Left forelimb (tissue), 1 donor: ENCODE results near the gene HMCN2.

Experiments
- DNase-seq: peaks from one replicate; pipeline ENCODE4 v3.0.0-alpha.2; 2018; ENCODE audit warnings: low spot score

The HMCN2 gene

GRCh38 chr9:130345897-130346385 is 80.4 kb downstream of the HMCN2 start:
- DNase-seq, result no peak

GRCh38 chr9:130346431-130346830 is 80.9 kb downstream of the HMCN2 start:
- no peak for DNase-seq

DNA sequence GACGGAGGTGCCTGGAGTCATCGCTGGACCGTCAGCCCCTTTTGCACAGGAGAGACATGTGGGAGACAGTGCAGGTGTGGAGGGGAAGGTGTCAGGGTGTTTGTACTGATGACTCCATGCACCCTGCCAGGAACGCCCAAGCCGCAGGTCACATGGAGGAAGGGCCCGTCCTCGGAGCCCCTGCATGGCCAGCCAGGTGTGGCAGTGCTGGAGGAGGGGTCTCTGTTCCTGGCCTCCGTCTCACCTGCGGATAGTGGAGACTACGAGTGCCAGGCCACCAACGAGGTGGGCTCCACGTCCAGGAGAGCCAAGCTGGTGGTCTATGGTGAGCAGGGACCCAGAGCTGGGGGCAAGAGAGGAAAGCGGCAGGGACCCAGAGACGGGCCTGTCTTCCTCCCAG is 81.5 kb downstream of the HMCN2 start:
- no peak for DNase-seq

DNA sequence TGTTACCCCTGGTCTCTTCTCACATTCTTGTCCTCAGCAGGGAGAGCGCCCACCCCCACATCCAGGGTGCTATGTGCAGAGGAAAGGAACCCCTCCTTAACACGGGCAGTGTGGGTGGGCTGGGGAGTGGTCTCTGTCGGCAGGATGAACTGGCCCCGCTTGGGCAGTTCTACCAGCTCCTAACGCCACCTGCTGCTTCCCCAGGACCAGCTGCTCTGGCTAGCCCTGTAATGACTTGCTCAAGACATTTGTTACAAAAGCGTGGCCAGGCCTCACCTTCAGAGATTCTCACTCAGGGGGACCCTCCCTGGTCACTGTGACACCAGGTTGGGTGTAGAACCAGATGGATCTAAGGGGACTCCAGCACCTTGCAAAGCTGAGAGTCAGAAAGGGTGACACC is 82.4 kb downstream of the HMCN2 start:
- no peak for DNase-seq

DNA sequence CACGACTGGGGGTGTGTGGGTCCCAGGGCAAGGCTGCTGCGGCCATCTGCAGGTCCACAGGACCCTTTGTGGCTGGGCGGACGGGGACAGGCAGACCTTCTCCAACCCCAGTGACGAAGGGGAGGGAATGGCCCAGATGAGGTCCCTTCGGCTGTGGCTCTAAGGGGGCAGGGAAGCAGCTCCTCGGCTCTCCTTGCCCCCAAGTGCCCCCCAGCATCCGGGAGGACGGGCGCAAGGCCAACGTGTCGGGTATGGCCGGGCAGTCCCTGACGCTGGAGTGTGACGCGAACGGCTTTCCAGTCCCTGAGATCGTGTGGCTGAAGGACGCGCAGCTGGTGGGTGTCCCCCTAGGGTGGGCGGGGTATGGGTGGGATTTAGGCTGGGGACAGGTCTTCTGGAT is 82.8 kb downstream of the HMCN2 start:
- no peak for DNase-seq

GRCh38 chr9:130348881-130349280 is 83.3 kb downstream of the HMCN2 start:
- DNase-seq, result no peak

DNA sequence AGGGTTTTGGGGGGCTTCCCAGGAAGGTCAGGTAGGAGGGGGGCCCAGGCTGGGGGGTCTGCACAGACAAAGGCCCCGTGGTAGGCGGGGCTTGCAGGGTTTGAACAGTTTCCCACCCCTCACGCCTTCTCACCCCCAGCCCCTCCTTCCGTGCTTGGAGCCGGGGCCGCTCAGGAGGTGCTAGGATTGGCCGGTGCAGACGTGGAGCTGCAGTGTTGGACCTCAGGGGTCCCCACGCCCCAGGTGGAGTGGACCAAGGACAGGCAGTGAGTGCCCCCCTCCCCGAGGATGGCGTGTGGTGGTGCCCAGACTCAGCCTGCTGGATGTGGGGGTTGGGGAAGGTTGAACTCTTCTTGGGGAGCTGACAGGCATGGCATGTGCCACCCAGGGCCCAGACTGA is 83.8 kb downstream of the HMCN2 start:
- no peak for DNase-seq

DNA sequence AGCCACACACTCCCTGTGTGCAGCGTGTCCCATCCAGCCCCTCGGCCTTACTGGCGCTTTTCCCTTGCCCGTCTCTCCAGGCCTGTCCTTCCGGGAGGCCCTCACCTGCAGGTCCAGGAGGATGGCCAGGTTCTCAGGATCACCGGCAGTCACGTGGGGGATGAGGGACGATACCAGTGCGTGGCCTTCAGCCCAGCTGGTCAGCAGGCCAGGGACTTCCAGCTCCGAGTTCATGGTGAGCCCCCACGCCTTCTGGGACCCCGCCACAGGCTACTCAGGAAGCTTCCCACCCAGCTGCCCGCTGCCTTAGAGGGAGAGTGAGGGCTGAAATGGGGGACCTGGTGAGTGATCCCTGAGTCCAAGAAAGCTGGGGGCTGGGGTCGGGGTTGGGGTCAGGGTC is 85.8 kb downstream of the HMCN2 start:
- no peak for DNase-seq

- no peak for DNase-seq
Observed at GRCh38 chr9:130352081-130352480, 86.5 kb downstream of the HMCN2 start.

- DNase-seq, result no peak
Observed at GRCh38 chr9:130352586-130353285, 87.2 kb downstream of the HMCN2 start.

DNA sequence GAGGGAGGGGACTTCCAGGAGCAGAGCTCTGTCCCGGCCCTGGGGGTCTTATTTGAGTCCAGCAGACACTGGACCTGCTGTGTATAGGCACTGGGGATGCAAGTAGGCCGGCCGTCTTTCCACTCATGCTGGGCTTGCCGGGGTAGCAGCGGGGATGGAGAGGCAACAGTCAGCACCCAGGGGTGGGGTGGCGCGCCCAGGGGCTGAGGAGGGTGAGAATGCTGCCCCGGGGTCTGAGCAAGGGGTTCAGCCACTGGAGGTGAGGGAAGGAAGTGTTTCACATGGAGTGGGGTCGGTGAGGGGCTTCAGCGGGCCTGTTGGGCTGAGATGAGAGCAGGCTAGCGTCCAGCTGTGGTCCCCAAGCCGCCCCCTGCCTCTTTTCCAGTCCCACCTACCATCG is 88.8 kb downstream of the HMCN2 start:
- no peak for DNase-seq

- DNase-seq, result no peak
Observed at GRCh38 chr9:130354806-130355205, 89.2 kb downstream of the HMCN2 start.

DNA sequence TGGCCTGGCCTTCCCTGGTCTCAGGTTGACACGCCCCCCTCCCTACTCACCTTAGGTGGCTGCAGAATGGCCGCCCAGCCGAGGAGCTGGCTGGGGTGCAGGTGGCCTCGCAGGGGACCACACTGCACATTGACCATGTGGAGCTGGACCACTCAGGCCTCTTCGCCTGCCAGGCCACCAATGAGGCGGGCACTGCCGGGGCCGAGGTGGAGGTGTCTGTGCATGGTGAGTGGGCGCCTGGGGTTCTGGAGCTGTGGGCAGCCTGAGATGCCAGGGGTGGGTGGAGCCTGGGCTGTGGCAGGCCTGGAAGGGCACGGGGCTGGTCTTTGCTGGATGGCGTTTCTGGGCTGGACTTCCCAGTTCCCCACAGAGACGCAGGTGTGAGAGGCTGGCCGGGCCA is 90.5 kb downstream of the HMCN2 start:
- DNase-seq, result no peak

- DNase-seq, result no peak
Observed at GRCh38 chr9:130356877-130357584, 91.5 kb downstream of the HMCN2 start.

- DNase-seq, result no peak
Observed at GRCh38 chr9:130358928-130359327, 93.4 kb downstream of the HMCN2 start.

GRCh38 chr9:130359819-130360218 is 94.3 kb downstream of the HMCN2 start:
- DNase-seq, result no peak

- no peak for DNase-seq
Observed at GRCh38 chr9:130360672-130361071, 95.1 kb downstream of the HMCN2 start.

DNA sequence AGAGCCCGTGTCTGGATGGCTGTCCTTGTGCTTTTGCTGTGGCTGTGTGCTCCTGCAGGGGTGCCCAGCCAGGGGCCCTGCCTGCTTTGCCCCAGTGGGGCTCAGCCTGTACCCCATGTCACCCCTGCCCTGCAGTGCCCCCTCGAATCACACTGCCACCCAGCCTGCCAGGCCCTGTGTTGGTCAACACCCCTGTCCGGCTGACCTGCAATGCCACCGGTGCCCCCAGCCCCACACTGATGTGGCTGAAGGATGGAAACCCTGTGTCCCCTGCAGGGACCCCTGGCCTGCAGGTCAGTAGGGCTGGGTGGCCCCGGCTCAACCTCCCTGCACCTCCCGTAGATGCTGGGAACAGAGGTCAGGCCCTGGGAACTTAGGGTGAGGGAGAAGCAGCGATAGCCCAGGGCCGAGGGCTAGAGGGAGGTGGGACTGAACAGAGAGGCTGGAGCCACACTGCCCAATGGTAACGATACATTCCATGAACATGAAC is 96.4 kb downstream of the HMCN2 start:
- DNase-seq, result no peak

- no peak for DNase-seq
Observed at GRCh38 chr9:130362691-130363090, 97.1 kb downstream of the HMCN2 start.

DNA sequence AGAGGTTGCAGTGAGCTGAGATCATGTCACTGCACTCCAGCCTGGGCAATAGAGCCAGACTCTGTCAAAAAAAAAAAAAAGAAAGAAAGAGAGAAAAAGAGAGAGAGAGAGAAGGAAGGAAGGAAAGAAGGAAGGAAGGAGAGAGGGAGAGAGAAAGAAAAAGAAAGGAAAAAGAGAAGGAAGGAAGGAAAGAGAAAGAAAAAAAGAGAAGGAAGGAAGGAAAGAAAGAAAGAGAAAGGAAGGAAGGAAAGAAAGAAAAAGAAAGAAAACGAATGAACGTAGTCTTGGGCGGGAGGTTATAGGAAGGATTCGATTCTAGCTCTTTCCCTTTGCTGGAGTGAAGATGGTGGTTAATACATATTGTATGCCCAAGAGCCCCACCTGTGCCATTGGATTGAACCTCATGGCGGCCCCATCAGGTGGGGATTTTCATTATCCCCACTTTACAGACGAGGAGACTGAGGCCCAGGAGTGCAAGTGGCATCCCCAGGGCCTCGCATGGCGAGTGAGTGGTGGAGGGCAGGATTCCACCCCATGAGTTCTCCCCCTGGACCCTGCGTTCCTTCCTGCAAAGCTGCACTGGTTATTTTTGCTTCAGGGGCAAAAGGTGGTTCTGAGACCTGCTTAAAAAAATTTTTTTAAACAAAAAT is 98.3 kb downstream of the HMCN2 start:
- DNase-seq, result no peak

DNA sequence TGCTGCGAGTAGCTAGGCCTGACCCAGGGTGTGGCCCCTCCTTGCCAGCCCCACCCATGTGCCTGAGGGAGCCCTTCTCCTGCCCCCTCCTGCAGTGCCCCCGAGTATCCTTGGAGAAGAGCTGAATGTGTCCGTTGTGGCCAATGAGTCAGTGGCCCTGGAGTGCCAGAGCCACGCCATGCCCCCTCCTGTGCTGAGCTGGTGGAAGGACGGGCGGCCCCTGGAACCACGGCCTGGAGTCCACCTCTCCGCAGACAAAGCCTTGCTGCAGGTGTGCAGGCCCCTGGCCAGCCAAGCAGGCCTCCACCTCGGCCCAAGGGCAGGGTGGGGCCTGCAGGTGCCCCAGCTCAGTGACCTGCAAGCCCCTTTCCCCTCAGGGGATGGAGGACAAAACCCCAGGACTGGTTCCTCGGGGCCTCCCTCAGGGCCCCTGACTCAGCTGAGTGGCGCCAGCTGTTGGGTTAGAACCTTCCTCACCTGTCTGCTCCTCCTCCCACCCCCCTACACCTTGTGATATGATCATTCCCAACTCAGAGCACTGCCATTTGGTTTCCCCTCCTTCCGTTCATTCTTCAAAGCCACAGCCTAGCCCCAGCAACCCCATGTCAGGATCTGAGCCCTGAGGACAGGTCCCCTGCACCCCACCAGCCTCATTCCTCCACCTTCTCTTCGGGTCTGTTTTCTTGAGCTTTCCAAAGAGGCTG is 99.2 kb downstream of the HMCN2 start:
- no peak for DNase-seq

DNA sequence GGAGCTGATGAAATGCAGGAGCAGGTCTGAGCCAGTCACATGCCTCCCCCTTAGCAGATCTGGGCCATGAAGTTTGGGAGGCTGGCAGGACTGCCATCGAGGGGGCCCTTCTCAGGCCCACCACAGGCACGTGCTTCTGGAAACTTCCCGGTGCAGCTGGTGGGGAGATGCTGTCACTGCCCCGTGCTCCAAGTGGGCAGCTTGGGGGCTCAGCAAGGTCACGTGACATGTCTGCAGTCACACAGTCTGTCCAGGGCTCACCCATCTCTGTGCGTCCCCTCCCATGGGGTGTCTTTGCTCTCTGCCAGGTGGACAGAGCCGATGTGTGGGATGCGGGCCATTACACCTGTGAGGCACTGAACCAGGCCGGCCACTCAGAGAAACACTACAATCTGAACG is 99.8 kb downstream of the HMCN2 start:
- no peak for DNase-seq
